ENCODE results near the gene GPANK1.

The GPANK1 gene

DNA sequence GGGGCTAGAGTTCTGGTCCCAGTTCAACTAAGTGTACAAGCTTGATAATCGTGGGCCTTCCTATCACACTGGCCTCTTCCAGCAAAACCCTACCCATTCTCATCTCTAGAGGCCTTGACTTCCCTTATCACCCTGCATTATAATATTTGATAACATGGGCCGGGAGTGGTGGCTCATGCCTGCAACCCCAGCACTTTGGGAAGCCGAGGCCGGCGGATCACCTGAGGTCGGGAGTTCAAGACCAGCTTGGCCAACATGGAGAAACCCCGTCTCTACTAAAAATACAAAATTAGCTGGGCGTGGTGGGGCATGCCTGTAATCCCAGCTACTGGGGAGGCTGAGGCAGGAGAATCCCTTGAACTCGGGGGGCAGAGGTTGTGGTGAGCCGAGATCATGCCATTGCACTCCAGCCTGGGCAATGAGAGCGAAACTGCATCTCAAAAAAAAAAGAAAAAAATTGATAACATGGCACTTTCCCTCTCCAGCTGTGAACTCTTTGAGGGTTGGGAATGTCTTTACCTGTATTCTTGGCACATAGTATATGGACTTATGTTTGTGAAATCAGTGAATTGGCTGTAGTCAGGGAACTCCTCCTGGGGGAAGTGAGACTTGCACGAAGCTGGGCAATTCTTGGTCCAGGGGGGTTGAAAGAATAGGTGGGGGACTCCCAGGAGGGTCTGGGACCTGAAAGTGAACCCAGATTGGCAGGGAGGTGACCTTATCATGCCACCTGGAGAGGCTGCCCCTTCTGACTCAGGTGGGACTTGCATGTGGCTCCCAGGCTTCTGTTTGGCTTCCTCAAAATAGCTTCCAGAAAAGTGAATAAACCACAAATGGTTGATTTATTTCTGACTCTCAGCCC, 3.3 kb downstream of the GPANK1 start:
- FAIRE-seq = no peak

DNA sequence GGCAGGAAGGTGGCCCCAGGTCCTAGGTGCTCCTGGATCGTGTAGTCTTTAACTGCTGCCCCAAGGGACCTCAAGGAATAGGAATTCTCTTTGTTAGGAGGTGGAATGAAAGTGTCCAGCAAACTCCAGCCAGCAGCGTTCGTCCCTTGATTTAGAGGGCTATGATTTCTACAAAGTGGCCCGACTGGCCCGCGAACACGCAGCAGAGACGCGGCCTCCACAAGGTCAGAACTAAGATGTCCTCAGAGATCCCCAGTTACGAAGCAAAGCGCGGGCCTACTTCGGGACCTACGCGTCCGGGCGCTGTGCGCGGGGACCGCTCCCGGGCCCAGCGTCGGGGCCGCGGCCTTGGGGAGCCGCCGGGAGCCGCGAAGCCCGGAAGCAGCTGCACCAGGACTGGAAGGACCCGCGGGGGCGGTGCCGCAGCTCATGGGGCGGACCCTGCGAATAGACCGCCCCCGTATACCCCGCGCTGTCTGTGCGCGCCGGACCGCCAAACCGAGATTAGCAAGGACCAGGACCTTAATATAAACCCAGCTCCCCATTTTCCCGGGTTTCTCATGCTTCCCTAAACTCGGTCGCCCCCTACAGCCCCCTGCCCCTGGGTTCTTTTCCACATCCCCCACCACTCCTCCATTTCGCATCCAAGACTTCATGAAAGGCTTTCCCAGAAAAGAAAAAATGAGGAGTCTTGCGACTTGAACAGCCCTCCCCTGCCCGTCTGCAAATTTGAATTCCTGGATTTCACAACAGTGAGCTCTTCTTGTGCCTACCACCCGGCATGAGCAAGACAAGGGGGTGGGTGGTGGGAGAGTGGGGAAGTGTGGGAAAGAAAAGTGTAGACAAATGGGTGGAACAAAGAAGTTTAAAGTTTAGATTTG, 4.2 kb downstream of the GPANK1 start, which contains the start of gene C6orf47:
Gene C6orf47, minus strand, starts transcription at position 398 of the 881 bp plus-strand sequence. CDS start 831 bp downstream, outside the sequence.
- no peak for FAIRE-seq

DNA sequence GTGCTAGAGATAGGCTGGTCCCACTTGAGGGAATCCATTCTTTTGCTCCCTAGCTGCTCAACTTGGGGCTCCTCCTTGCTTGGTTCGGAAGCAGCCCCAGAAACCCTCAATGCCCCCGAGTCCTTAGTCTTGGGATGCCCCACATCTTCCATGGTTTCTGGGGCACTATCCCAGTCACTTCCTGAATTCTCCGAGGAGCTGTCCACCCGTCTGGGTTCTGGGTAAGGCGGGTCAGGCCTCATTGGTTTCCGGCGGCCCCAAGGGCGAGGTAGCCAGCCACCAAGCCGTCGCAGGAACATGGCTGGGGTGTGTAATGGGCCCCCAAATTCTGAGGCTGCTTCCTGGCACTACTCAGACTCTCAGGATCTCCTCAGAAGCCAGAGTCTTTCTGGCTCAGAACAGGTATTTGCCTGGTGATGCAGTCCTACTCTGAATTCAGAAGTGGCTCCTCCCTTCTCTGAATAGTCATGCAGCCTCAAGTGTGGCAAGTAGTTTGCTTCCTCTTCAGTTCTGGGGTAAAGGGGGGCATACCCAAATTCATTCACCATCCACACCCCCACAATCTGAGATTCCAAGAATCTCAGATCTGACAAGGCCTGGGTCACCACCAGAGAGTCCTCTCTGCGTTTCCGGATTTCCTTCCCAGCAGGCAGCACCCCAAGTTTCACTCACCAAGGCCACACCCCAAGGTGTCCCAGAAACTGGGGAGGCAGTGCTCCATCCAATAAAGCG, 5.0 kb downstream of the GPANK1 start:
- FAIRE-seq = no peak

DNA sequence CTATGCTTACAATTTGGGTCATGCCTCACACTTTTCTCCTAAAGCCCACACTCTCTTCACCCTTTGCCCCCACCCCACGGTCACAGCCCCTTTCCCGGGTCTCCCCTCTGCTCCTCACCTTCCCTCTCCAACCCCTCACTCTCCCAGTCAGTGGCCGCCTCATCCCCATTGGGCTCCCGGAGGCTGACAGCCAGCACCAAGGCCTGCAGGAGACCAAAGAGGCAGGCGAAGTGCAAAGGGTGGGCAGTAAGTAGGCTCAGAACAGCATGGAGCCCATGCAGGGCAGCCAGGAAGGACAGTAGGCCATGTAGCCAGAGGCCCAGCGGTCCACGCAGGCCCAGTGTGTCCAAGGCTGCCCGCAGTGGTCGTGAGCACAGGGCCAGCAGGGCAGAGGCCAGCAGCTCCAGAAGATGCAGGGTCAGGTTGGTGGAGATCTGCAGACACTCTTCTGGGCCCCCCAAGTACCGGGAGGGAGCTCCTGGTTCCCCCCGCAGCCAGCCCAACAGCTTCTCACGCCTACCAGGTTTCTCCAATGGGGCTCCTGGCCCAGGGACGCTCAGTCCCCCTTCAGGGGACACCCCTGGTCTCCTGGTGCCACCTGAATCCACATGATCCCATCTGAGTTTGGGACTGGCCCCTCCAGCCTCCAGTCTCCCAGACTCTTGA, 5.7 kb downstream of the GPANK1 start:
- FAIRE-seq = no peak

DNA sequence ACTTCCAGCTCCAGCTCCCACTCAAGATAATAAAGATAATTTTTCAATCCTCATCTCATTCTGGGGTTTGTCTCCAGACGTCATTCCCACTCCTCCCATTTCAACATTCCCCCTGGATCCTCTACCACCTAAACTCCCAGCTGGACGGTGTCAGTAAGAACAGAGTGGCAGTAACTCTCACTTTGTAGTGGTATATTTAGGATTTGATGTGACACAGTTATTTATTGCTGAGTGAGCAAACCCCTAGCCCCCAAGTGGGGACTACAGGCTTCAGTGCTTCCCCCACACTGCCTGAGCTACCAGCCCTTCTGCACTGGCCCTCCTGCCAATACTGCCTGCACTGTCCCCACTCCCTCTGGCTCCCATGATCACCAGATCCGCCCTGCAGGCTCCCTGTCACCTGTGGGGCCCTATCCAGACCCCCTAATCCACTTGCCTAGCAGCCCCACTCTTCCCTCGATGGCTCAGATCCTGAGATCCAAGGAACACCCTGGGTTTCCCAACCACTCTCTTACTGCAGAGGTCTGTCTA, 6.6 kb downstream of the GPANK1 start:
- FAIRE-seq = no peak

DNA sequence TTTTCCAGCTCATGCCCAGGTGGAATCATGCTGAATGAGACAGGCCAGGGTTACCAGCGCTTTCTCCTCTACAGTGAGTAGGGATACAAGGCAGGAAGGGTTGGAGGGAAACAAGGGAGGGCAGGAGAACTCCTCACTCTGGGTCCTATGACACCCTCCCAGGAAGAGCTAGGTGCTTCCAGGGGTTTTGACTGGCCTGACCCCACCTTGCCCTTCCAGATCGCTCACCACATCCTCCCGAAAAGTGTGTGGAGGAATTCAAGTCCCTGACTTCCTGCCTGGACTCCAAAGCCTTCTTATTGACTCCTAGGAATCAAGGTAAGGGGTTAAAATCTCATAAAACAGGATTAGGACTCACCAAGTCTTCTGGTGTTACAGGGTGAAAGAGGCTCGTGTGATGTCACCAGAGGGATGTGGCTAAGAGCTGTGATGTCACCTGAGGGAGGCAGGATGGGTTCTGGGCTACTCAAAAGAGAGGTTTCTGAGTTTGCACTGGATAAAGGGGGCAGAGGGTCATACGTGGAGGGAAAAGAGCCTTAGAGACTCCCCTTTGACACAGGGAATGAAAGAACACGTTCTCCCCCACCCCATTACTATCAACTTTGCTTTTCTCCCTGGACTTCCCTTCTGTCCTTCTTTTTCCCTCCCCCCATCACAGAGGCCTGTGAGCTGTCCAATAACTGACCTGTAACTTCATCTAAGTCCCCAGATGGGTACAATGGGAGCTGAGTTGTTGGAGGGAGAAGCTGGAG, 7.2 kb downstream of the GPANK1 start:
- FAIRE-seq = no peak

DNA sequence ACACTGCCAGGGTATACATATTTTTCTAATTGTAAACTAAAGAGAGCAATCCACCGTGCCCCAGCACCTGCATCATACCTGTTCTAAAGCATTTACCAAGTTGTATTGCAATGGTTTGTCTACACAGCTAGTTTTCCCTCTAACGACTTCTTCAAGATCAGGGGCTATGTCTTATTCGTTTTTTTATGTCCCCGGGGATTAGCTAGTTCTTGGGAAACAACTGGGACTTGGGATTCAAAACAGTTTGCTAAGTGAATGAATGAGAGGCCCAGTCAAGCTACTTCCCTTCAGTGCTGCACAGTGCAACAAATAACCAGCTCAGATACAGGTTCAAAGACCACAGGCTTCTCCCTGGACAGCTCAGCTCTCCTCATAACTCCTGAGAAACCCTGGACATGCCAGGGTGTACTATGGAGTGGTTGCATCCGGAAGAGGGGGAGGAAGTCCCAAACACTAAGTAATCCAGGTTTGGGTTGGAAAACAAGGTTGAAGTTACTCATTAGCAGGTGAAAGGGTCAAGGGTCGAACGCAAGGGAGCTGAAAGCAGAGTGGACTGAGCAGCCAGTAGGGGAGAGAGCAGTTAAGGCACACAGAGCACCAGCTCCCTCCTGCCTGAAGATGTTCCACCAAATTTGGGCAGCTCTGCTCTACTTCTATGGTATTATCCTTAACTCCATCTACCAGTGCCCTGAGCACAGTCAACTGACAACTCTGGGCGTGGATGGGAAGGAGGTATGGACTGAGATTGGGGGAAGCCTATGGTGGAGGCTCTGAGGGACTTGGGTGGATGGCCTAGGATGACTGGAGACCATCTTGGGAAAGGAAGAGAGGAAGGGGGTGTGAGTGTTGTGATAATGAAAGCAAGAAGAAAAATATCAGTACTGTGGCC, 9.2 kb downstream of the GPANK1 start, which contains the start of gene APOM:
Gene APOM, plus strand, starts transcription at position 546 of the 889 bp plus-strand sequence. Its CDS starts 73 bp downstream, at position 619.
- FAIRE-seq = no peak

DNA sequence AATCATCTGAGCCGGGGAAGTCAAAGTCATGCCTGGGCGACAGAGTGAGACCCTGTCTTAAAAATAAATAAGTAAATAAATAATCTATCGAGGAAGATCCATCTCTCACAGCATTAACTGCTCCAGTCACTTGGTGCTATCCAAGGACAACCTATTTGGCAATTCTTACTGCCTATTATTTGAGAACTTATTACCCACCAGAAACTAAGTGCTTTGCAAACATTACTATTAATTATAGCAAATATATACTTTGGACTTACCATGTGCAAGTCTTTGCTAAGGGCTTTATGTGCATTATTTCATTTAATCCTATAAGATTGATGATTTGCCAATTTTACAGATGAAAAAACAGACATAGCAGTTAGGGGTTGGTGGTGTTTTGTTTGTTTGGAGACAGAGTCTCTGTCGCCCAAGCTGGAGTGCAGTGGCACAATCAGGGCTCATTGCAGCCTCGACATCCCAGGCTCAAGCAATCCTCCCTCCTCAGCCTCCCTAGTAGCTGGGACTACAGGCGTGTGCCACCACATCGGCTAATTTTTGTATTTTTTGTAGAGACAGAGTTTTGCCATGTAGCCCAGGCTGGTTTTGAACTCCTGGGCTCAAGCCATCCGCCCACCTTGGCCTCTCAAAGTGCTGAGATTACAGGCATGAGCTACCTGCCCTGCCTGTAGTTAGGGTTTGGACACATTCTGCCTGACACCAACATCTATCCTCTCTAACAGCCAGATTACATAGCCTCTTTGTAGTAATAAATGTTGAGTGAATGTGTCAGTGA, 10.0 kb downstream of the GPANK1 start:
- no peak for FAIRE-seq

DNA sequence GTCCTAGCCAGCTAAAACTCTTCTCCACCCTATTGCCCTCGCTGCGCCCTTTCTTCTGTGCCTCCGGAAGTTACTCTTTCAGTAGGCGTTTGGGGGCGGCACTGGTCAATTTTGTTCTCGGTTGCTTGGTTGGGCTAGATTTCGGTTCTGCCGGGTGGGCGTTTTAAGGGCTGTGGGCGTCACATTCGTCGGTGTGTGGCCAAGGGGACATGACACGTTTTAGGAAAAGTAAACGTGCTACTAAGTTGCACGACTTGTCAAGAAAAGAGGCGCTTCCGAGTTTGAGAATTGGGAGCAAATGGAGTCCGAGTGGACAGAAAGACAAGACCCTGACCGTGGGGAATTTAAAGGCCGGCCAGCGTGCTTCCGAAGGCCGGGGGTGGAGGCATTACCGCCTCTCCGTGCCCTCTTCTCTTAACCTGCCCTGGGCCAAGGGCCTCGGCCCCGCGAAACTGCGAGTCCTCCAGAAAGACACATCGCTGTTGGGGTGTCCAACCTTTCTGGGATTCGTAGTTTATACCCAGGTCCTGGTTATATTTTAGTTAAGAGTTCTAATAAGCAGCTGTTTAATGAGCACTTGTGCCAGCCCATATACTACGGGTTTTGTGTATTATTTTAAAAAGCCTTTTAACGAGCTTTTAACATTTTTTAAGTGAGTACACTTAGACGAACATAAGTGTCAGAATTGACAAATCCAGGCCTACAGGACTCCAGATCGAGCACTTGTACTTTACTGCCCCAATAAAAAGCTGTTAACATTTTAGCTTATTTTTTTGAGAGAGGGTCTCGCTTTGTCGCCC, 11.7 kb downstream of the GPANK1 start:
- FAIRE-seq = no peak

DNA sequence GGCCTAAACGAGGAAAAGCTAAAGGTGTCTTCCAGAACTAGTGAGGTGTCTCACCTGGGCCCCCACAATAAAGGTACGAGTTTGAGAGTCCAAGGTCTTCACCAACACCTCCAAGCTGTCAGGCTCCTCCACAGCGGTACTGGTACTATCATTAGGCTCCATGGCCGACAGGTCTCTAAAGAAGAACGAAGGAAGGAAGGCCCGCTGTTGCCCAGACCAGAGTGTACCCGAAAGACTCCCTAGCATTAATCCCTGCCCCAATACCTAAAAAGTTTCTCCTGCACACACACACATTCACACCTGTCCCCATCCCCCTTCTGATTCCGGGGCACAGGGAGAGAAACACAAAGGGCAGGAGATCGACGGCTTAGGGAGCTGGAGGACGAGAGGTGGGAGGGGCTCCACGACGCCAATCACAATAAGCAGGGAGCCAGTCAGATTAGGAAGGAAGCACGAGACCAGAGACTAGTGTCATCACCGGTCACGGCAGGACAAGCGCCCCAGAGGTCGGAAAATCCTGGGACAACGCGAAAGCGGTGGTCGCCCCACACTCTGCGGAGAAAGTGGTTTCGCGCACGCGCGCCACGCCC, 13.1 kb downstream of the GPANK1 start:
- FAIRE-seq = no peak

DNA sequence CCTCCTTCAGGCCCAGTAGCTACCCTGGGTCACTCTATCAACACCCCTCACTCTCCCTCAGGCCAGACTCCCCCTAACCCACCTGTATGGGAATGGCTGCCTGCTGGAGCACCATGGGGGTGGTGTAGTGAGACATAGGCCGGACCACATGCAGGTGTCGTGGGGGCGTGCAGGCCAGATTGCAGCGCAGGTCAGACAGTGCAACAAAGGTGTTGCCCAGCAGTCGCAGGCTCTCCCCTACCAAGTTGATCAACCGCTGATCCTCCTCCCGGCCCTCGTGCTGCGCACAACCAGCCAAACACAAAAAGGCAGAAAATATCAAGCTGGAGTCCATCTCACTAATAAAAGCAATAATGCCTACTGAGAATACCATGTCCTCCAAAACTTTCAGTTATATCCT, 19.5 kb downstream of the GPANK1 start:
- no peak for FAIRE-seq

DNA sequence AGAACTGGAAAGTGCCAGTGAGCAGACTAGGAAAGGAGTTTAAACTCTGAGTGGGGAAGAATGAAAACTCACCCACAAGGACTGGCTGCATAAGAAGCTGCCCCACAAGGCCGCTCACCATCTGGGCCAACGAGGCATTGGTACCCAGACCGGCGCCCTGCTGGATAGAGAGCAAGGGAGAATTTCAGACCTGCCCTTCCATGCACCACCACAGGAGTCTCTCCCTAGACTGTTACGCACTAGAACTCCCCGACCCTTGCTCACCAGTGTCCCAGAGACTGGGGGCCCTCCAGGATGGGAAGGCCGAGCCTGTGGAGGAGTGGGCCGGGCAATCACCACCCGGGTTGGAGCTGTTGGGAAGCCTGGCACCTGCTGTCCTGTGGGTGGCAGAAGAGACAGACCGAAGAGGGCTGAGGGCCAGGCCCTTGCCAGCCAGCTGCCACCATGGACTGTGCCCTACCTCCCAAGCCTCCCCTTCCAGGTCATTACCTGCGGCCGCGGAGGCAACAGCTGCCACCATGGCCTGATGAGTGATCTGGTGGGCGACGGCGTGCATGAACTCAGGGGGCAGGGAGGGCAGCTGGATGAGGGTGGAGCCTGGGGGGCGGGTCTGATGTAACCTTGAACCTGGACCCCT, 20.9 kb downstream of the GPANK1 start:
- no peak for FAIRE-seq

DNA sequence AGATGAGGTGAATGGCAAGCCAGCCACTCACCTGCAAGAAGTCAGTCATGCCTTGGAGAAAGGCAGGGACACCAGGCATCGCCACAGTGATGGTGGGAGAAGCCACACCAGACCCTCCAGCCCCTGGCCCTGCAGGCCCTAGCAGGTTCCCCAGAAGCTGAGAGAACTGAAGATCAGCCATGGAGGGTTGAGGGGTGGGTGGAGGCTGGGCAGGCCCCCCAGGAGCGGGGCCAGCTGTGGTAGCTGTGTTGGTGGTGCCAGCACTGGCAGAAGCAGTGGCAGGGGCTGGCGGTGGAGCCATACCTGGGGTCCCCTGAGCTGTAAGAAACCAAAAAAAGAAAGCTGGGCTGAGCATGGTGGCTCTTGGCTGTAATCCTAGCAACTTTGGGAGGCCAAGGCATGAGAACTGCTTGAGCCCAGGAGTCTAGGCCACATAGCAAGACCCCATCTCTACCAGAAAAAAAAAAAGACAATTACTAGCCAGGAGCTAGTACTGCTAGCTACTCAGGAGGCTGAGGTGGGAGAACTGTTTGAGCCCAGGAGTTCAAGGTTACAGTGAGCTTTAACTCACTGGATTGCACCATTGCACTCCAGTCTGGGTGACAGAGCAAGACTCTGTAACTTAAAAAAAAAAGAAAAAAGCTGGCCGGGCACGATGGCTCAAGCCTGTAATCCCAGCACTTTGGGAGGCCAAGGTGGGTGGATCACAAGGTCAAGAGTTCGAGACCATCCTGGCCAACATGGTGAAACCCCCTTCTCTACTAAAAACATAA, 21.8 kb downstream of the GPANK1 start:
- FAIRE-seq = no peak

DNA sequence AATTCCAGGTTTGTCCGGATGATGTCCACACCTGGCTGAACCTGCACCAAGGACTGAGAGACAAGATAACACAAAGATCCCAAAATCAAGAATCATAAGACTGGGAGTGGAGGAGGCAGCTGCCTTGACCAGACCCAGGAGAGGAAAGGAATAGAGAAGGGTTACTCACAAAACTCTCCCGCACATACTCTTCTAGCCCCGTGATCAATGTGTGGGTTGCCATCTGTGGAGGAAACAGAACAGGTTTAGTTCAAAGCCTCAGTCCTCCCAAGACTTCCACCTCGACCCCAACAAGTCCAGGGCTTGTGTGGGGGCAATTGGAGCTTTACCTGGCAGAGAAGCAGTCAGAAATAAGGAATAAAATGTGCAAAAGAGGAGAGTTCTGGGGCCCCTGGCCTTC, 23.4 kb downstream of the GPANK1 start:
- no peak for FAIRE-seq

DNA sequence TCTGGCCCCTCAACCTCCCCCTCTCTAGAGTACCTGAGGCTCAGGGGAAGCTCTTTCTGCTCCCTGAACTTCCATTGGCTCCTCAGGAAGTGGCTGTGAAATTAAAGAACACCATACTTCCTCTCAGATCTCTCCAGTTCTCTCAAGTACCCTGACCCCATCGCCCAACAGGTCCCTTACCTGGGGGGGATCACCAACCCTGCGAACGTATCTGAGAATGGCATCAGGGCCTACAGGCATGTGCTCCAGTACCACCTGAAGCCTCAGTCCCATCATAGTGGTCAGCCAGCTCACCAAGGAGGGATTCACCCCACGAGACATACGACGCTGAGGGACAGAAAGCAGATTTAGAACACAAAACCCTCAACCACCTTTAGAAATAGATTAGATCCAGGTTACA, 24.2 kb downstream of the GPANK1 start:
- no peak for FAIRE-seq

DNA sequence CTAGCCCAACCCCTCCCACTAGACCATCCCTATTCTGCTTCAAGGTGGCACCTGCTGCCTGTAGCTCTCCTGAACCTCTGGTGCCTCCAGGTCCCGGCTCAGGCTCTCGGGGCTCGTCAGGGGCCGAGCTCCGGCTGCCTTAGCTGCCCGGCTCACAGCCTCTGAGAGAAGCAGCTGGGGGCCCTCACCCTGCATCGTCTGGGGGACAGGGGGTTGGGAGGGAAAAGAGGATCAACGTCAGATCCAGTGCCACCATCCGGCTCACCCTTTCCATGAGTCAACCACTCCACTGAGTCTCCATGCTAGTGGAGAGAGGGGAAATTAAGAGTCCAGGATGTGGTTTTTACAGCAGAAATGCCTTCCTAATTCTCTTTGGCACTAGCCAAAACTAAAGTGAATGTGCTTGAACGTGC, 25.3 kb downstream of the GPANK1 start:
- FAIRE-seq = no peak

DNA sequence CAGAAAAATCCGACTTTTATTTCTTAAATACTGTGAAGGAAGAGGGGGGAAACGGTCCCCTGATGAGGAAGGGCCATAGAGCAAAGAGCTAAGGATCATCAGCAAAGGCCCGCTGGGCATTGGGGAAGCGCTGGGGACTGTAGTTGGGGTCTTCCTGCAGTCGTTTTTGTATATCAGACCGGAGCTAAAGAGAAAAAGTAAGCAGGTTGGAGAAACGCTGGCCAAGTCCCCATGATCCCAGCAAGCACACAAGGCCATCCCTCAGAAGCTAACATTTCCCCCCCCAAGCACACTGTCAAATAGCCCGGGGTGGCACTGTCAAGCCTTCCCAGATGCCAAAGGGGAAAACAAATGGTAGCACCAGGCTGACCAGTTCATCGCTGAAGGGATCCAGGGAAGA, 25.8 kb downstream of the GPANK1 start:
- no peak for FAIRE-seq

Measured in endometrium (tissue), 2 donors.